ENCODE data around the gene NYNRIN.

The NYNRIN gene

DNA sequence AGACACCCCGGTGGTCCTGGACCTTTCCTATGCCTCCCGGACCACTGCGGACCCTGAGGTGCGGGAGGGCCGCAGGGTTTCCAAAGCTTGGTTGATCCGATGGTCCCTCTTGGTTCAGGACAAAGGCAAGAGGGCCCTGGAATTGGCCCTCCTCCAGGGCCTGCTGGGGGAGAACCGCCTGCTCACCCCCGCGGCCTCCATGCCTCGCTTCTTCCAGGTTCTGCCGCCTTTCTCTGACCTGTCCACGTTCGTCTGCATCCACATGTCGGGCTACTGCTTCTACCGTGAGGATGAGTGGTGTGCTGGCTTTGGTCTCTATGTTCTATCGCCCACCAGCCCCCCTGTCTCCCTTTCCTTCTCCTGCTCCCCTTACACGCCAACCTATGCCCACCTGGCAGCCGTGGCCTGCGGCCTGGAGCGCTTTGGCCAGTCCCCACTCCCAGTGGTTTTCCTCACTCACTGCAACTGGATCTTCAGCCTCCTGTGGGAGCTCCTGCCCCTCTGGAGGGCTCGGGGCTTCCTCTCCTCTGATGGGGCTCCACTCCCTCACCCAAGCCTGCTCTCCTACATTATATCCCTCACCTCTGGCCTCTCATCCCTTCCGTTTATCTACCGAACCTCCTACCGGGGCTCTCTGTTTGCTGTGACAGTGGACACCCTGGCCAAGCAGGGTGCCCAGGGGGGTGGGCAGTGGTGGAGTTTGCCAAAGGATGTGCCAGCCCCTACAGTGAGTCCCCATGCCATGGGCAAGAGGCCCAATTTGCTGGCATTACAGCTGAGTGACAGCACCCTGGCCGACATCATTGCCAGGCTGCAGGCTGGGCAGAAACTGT is 16.8 kb downstream of the NYNRIN start:
- DNase-seq: no peak

DNA sequence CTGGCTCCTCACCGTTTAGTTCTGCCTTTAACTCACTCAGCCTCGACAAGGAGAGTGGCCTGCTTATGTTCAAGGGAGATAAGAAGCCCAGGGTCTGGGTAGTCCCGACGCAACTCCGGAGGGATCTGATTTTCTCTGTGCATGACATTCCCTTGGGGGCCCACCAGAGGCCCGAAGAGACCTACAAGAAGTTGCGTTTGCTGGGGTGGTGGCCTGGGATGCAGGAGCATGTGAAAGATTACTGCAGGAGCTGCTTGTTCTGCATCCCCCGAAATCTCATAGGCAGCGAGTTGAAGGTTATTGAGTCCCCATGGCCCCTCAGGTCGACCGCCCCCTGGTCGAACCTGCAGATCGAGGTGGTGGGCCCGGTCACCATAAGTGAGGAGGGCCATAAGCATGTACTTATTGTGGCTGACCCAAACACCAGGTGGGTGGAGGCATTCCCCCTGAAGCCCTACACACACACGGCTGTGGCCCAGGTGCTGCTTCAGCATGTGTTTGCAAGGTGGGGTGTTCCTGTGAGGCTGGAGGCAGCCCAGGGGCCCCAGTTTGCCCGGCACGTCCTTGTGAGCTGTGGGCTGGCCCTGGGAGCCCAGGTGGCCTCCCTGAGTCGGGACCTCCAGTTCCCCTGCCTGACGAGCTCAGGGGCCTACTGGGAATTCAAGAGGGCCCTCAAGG is 17.6 kb downstream of the NYNRIN start:
- no peak for DNase-seq

DNA sequence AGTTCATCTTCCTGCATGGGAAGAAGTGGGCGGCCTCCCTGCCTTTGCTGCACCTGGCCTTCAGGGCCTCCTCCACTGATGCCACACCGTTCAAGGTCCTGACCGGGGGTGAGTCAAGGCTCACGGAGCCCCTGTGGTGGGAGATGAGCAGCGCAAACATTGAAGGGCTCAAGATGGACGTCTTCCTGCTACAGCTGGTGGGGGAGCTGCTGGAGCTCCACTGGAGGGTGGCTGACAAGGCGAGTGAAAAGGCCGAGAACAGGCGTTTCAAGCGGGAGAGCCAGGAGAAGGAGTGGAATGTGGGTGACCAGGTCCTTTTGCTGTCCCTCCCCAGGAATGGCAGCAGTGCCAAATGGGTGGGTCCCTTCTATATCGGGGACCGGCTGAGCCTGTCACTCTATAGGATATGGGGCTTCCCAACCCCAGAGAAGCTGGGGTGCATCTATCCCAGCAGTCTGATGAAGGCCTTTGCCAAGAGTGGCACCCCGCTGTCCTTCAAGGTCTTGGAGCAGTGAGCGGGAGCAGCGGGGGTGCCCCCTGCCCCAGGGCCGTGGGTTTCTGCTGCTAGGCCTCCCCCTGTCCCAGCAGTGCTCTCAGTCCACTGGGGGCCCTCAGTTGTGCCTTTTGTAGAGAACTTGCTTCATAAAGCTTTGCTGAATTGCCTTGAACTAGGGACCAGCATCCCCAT is 18.3 kb downstream of the NYNRIN start:
- no peak for DNase-seq

DNA sequence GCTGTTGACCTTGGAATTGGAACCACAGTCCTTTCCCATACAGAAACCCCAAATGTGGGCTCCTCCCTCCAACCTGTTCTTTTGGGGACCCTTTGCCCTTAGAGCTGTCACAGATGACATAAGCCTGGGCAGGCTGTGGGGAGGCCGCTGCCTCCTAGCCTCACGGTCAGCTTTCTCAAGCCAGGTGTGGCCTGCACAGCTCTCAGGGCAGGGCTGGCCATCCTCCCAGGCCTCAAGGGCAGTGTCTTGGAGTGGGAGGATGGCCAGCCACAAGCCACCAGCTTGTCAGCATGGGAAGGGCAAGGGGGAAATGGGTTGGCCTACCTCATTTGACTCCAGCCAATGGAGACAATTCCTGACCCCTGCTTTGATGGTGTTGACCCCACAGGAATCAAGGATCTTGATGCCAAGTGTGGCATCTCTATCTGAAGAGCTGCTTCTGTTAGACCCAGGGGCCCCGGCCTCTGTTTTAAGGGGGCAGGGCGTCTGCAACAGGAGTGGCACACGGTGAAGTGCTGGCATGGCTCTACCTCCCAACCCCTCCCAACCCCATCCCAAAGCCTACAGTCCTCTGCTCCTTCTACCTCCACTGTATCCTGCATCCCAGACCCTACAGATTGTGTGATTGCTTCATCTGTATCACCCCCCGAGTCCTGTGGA is 19.2 kb downstream of the NYNRIN start:
- DNase-seq: no peak

DNA sequence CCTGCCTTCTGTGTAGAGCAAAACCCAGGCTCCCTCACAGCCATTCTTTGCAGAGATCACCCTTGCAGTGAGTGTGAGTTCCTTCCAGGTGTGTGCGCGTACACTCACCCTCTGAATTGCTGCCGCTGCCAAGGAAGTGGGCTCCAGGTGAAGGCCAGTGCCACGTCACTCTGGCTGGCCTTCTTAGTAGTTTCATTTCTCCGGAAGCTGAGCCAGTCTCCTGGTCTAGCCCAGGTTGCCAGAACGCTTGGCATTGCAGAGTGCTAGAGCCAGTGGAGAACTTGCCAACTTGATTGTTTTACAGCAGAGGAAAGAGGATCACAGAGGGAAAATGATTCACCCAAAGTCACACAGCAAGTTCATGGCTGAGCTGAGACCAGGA is 19.7 kb downstream of the NYNRIN start:
- DNase-seq: no peak

DNA sequence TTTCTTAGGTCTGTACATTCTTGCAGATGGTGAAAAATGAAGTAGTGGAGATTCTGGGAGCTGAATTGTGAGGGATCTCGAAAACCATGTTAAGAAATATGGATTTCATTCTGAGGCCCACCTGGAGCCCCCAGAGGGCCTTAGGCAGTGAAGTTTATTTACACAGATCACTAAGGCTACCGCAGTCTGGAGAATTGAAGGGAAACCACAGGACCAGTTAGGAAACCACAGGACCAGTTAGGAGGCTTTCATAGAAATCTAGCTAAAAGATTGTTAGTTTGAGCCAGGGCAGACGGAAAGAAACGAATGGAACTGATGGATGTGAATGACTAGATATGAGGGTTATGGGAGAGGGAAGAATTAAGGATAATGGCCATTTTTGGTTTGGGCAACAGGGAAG is 23.5 kb downstream of the NYNRIN start:
- no peak for DNase-seq

DNA sequence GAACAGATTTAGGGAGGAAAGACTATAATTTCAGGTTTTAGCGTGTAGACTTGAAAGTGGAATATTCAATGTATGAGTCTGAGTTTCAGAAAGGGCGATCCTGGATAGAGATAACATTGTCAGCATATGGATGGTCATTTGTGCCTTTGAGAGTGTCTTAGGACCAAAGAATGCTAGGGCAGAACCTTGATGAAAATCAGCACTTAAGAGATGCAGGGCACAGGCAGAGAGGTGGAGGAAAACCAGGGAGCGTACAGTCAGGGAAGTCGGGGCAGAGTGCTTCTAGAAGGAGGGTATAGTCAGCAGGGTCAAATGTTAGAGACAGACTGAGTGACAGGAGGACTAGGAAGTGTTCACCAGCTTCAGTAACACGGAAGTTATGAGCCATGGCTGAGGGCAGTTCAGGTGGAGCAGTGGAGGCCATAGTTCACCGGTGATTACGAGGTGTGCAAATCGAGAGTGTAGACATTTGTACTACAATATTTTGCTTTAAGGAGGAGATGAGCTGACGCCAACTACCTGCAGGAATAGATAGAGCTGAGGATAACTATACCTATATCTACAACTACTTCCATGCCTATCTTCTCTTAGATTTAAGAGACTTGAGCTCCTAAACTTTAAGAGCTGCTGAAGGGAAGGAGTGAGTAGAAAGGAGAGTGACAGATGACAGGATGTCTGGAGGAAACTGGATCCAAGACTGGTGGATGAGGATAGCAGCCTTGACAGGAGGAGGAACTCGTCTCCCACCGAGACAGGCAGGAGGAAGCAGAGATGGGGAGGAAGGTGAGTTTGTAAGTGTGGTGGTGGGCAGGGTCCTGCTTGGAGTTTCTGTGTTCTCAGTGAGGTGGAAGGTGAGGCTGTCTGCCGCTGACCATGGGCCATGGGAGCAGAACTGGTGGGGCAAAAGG is 24.1 kb downstream of the NYNRIN start:
- DNase-seq: no peak

DNA sequence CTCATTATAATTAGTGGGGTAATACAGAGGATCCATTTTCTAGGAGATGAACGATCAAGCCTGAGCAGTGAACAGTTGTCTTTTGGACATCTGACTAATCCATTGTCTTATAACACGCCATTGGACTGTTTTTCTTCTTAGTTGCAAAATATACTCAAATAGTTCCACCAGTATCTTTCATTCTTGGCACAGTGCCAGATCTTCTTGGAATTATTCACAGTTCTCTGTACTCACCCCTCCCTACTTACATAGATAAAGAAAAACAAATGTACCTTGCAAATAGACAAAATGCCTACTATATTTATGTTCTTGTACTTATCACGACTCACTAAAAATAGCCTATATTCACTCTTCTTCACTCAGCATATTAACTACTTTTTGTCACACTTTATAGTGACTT is 26.9 kb downstream of the NYNRIN start:
- DNase-seq: no peak

DNA sequence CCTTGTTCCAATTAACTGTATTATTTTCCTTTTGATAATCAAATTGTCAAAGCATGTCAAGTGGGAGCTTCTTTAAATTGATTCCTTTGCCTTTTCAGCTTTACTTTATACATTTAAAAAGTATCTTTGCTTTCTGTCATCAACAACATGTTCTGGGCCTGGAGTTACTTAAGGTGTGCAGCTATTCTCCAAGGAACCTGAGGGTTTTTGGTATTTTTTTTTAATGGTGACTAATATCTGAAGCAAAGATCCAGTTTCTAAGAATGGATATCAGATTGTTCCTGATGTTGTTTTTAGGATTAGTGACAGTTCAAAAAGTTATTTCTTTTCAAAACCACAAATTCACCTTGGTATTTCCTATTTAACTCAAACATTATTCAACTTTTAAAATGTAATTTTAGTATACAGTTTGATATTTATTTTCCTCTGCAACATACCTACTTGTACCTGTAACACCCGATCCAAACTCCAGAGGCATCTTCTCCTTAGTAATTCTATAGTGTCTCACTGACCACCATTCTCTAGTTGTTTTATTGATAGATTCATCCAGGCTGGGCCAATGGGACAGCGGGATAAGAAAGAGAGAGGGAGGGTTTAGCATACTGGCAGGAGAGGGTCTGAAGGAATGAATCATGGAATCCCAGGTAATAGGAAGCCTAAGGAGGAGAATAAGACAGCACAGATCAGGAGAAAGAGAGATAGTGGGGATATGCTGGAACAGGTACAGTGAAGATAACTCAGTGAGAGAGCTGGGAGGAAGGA is 27.5 kb downstream of the NYNRIN start:
- no peak for DNase-seq

DNA sequence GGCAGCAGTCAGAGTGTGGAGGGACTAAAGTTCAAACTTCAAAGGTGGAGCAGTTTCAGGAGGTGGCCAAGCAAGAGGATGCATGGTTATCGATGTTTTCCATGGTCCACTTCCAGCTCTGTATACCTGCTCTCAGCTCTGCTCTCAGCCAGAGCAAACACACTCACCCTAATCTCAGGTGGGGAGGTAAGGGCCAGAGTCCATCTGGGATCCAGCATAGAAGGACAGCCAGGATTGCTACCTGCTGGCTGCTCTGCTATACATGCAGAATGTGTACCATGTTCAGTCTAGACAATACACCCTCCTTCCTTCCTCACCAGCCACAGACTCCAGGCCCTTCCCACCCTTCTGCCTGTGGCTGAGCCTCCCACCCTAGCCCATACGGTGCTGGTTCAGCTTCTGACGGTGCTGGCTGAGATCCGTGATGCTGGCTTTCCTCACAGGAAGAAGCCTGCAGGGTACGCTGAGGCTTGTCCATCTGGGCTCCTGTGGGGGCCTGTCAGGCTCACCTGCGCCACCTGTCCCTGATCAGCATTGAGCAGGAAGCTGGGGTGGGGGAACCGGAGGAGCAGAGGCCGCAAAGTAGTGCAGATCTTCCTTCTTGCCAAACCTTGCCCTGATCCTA is 28.2 kb downstream of the NYNRIN start:
- no peak for DNase-seq

DNA sequence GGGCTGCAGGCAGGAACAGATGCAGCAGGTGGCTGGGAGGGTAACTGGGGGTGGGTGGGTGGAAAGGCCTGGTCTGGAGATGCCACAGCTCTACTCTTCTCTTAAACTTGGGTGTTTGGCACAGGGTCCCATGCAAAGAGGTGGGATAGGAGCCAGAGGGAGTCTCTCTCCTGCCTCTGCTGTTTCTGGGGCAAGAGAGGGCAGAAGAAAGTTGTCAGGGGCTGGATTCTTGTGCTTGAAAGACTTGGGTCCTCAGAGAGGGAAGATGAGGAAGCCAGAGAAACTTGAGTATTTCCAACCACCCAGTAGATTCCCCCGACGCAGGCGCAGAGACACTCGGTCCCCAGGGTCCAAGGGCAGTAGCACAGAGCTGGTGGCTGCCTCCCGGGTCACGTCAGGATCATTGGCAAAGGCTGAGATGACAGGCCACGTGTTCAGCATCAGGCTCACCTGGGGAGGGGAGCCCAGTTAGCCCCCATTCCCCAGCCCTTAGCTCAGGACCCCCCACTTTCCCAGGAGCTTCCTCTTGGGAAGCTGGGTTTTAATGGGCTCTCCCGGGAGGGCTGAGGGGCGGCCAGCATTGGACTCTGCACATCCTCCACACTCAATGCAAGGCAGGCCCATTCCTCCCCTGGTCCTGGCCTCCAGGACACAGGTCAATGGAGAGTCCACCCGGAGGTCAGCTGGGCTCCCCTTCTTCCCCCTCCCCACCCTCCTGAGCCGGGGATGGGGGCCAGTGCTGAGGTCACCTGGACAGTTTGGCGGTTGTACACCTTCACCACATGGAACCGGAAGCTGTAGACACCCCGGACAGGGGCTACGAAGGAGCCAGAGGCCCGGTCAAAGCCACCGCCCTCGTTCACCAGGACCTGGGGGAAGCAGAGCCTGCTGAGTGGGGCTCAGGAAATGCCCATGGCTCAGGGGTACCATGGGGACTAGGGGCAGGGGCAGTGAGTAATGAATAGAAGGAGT is 29.0 kb downstream of the NYNRIN start:
- DNase-seq: no peak

DNA sequence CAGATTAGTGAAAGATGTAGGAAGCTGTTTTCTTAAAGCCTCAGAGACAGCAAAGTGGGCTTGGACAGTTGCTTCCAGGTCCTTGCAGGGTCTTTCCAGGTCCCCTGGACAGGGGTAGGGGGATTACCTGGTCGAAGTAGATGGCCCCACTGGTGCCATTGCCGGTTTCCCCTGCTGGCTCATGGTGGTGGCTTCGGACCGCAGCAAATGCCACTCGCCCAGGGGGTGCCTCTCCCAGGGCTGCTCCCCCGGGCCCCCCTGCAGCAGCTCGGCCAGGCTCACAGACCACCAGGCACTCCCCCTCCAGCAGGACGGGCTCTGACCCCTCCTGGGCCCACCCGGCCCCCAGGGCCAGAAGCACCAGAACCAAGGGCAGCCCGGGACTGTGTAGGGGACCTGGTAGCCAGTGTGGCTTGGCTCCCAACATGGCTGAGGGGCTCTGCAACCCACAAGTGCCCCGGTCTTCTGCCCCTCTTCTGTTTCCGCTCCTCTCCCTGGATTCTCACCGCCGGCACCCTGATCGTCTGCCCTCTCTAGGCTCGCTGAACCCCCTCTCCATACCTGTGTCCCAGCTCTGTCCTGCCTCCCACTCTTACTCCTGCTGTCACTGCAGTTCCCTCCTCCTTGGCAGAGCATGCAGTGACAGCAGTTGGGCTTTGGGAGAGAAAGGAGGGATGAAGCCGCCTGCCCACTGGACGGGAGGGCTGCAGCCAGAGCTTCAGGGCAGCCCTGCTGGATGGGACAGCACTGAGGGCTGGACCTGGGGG is 30.0 kb downstream of the NYNRIN start:
- no peak for DNase-seq

DNA sequence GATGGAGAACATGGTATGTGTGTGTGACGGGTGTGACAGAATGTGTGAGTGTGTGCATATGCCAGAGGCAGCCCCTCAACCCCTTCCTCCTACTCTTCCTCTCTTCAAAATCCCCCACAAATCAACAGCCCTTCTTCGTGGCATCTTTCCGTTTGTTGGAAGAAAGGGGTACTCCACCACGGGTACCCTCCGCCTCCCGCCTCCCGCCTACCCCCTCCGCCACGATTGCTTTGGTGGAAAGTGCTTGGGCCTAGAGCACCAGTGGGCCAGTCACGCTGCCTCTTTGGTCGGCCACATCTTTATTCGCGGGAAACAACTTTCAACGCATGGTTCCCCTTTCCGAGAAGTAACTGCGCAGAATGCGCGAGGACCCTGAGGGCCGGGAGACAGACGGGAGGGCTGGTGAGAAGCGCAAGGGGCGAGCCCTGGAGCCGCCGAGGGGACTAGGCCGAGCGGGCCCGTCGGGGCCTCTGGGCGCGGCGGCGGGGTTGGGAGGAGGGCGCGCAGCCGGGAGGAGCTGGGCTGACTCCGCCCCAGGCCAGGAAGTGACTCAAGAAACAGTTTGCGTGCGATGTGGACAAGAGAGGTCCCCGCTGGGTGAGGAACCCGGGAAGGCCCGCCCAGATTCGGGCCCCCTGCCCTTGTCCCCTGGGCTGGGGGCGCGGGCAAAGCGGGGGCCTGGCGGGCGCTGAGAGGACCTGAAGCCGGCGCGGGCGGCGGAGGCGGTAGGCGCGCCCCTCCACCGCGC is 30.8 kb downstream of the NYNRIN start, which contains the start of the genes CBLN3 and KHNYN:
CBLN3 (minus strand) TSS at position 274 of the 748 bp plus-strand sequence. CDS start 614 bp downstream, outside the sequence.
KHNYN (plus strand) TSS at position 560 of the 748 bp plus-strand sequence. CDS start 777 bp downstream, outside the sequence.
- DNase-seq: peak; percentile 82

DNA sequence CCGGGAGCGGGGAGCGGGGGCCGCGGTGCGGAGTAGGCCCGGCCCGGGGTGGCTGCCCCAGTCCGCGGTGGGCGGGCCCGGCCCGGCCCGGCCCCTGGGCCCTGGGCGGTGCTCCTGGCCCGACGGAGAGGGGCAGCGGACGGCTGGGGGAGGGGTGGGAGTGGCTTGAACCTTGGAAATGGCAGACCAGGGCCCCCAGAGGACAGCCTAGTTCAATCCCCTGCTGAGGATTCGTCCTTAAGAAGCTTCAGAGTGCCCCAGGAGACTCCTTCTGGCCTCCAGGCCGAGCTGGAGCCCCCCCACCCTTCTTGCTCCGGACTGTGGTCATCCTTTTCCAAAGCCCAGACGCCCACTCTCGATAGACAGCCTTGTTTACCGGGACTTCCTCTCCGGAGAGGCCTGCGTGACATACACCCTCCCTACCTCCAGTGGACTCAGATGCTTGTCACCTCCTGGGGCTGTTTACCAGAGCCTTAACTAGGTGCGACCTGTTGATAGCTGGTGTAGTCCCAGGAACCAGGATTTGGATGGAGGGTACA is 31.4 kb downstream of the NYNRIN start:
- DNase-seq: no peak

DNA sequence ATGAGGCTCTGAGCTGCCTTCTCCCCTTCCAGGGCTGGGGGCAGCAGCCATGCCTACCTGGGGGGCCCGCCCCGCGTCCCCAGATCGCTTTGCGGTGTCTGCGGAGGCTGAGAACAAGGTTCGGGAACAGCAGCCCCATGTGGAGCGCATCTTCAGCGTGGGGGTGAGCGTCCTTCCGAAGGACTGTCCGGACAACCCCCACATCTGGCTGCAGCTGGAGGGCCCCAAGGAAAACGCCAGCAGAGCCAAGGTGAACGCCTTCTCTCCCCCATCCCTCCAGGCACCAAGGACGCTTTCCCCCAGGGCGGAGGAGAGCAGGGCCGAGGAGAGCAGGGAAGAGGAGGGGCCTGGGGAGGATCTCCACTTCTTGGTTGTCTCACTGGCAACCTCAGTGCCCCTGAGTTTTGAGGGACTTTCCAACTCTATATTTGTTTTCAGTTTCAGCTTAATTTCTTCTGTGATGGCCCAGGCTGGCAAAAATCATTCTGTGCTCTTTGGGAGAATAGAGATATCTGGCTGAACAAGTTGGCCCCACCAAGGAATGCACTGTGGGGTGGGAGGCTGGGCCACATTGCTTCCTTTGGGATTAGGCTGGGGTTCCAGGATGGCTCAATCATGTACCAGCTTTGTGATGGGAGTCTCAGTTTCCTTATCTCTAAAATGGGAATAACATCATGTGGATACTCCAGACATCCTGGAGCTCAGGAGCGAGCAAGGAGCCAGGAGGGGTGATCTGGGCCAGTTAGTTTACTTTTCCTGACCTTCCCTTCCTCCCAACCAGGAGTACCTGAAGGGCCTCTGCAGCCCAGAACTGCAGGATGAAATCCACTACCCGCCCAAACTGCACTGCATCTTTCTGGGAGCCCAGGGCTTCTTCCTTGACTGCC is 32.1 kb downstream of the NYNRIN start:
- no peak for DNase-seq

DNA sequence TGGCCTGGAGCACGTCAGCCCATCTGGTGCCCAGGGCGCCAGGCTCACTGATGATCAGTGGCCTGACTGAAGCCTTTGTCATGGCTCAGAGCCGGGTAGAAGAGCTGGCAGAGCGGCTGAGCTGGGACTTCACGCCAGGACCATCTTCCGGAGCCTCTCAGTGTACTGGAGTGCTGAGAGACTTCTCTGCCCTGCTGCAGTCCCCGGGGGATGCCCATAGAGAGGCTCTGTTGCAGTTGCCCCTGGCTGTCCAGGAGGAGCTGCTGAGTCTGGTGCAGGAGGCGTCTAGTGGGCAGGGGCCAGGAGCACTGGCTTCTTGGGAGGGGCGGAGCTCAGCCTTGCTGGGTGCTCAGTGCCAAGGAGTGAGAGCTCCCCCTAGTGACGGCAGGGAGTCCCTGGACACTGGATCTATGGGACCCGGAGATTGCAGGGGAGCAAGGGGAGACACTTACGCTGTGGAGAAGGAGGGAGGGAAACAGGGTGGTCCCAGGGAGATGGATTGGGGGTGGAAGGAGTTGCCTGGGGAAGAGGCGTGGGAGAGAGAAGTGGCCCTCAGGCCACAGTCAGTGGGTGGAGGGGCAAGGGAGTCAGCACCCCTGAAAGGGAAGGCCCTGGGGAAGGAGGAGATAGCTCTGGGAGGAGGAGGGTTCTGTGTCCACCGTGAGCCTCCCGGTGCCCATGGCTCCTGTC is 32.9 kb downstream of the NYNRIN start:
- DNase-seq: peak; percentile 76
